H9 (cell line): ENCODE data around the gene SVOP. TPM values are rescaled to one million over a fixed set of nuclear protein-coding genes. Genes with fewer than 3 reads are reported as not detected.

Experiments used
- DNase-seq: peaks from one replicate; pipeline ENCODE4 v3.0.0-alpha.2; 2017
- H2AFZ ChIP-seq: one replicate; pipeline ENCODE4 v1.6.1; 2013; ENCODE audit warnings: mild to moderate bottlenecking, low read length, control low read depth, moderate library complexity
- H2AK5ac ChIP-seq: 2 replicates; pipeline ENCODE4 v1.6.1; 2013; ENCODE audit warnings: low read length, control low read depth, mixed read lengths; ENCODE audit not compliant: insufficient read length
- H2BK120ac ChIP-seq: one replicate; pipeline ENCODE4 v1.6.1; 2013; ENCODE audit warnings: low read depth, mild to moderate bottlenecking, low read length, control low read depth, inconsistent platforms; ENCODE audit not compliant: poor library complexity, severe bottlenecking
- H2BK12ac ChIP-seq: 2 replicates; pipeline ENCODE4 v1.6.1; 2013; ENCODE audit warnings: low read length, control low read depth, mixed read lengths, low read depth; ENCODE audit not compliant: insufficient read length
- H2BK15ac ChIP-seq: 2 replicates; pipeline ENCODE4 v1.6.1; 2013; ENCODE audit warnings: low read depth, low read length, control low read depth
- H2BK20ac ChIP-seq: one replicate; pipeline ENCODE4 v1.6.1; 2013; ENCODE audit warnings: low read depth, mild to moderate bottlenecking, low read length, control low read depth, inconsistent platforms; ENCODE audit not compliant: poor library complexity, severe bottlenecking
- H2BK5ac ChIP-seq: 2 replicates; pipeline ENCODE4 v1.6.1; 2013; ENCODE audit warnings: low read length, control low read depth, mixed read lengths; ENCODE audit not compliant: insufficient read length
- H3K14ac ChIP-seq: 2 replicates; pipeline ENCODE4 v1.6.1; 2013; ENCODE audit warnings: low read length, control low read depth; ENCODE audit not compliant: insufficient read depth
- H3K18ac ChIP-seq: 2 replicates; pipeline ENCODE4 v1.6.1; 2013; ENCODE audit warnings: low read depth, mild to moderate bottlenecking, mixed read lengths, low read length, control low read depth; ENCODE audit not compliant: insufficient read length
- H3K23ac ChIP-seq: 2 replicates; pipeline ENCODE4 v1.6.1; 2013; ENCODE audit warnings: low read length, control low read depth, mixed read lengths, low read depth; ENCODE audit not compliant: insufficient read length
- H3K23me2 ChIP-seq: 2 replicates; pipeline ENCODE4 v1.6.1; 2013; ENCODE audit warnings: low read depth, mild to moderate bottlenecking, mixed read lengths, low read length, control low read depth; ENCODE audit not compliant: insufficient read length, poor library complexity, severe bottlenecking
- H3K27ac ChIP-seq: 2 replicates; pipeline ENCODE4 v1.5.1; 2013; ENCODE audit warnings: low read length, control low read depth, mixed read lengths, low read depth; ENCODE audit not compliant: insufficient read length
- H3K27me3 ChIP-seq: 2 replicates; pipeline ENCODE4 v1.6.1; 2013; ENCODE audit warnings: low read length, control low read depth, inconsistent platforms; ENCODE audit not compliant: insufficient read depth
- H3K4ac ChIP-seq: 2 replicates; pipeline ENCODE4 v1.6.1; 2013; ENCODE audit warnings: low read depth, mild to moderate bottlenecking, control low read depth, inconsistent platforms, low read length, moderate library complexity
- H3K4me1 ChIP-seq: 2 replicates; pipeline ENCODE4 v1.6.1; 2013; ENCODE audit warnings: low read length, control low read depth, inconsistent platforms; ENCODE audit not compliant: insufficient read depth
- H3K4me2 ChIP-seq: 2 replicates; pipeline ENCODE4 v1.6.1; 2013; ENCODE audit warnings: low read length, control low read depth, mixed read lengths; ENCODE audit not compliant: insufficient read length, insufficient read depth
- H3K56ac ChIP-seq: 2 replicates; pipeline ENCODE4 v1.6.1; 2013; ENCODE audit warnings: low read depth, mild to moderate bottlenecking, mixed read lengths, low read length, control low read depth; ENCODE audit not compliant: insufficient read length
- H3K79me1 ChIP-seq: 2 replicates; pipeline ENCODE4 v1.6.1; 2013; ENCODE audit warnings: low read depth, mild to moderate bottlenecking, moderate library complexity, low read length, control low read depth, inconsistent platforms; ENCODE audit not compliant: insufficient read depth, poor library complexity, severe bottlenecking
- H3K79me2 ChIP-seq: 2 replicates; pipeline ENCODE4 v1.6.1; 2013; ENCODE audit warnings: low read length, control low read depth, inconsistent platforms; ENCODE audit not compliant: insufficient read depth
- H3K9ac ChIP-seq: 2 replicates; pipeline ENCODE4 v1.6.1; 2013; ENCODE audit warnings: low read length, control low read depth, mixed read lengths; ENCODE audit not compliant: insufficient read length; ENCODE audit errors: extremely low read depth
- H3K9me3 ChIP-seq: one replicate; pipeline ENCODE4 v1.6.1; 2013; ENCODE audit warnings: low read depth, low read length, inconsistent platforms; ENCODE audit not compliant: control insufficient read depth
- H3T11ph ChIP-seq: one replicate; pipeline ENCODE4 v1.6.1; 2013; ENCODE audit warnings: mild to moderate bottlenecking, low read length, control low read depth, inconsistent platforms
- H4K20me1 ChIP-seq: one replicate; pipeline ENCODE4 v1.6.1; 2013; ENCODE audit not compliant: control insufficient read depth, insufficient read length, insufficient read depth
- H4K5ac ChIP-seq: 2 replicates; pipeline ENCODE4 v1.6.1; 2013; ENCODE audit warnings: low read depth, mild to moderate bottlenecking, mixed read lengths, low read length, control low read depth; ENCODE audit not compliant: insufficient read length
- H4K8ac ChIP-seq: replicated peaks from 2 replicates; pipeline ENCODE4 v1.6.1; 2013; ENCODE audit warnings: low read length, control low read depth, mixed read lengths, low read depth; ENCODE audit not compliant: insufficient read length
- H4K91ac ChIP-seq: 2 replicates; pipeline ENCODE4 v1.6.1; 2013; ENCODE audit warnings: low read depth, mild to moderate bottlenecking, moderate library complexity, mixed read lengths, low read length, control low read depth; ENCODE audit not compliant: insufficient read length
- H3K27ac Mint-ChIP-seq, 3 experiments: 2 replicates in 2 of 3; 3 replicates in 1 of 3; pipeline ENCODE4 v1.8.0; 2020 to 2021; ENCODE audit warnings: mixed read lengths in 3 of 3, mild to moderate bottlenecking in 1 of 3, moderate library complexity in 1 of 3
- H3K27me3 Mint-ChIP-seq: 2 replicates; pipeline ENCODE4 v1.8.0; 2021; ENCODE audit warnings: low read depth, mild to moderate bottlenecking, moderate library complexity, mixed read lengths
- H3K36me3 Mint-ChIP-seq, 3 experiments: 2 replicates in 2 of 3; 3 replicates in 1 of 3; pipeline ENCODE4 v1.8.0; 2020 to 2021; ENCODE audit warnings: low read depth in 3 of 3, mixed read lengths in 3 of 3; ENCODE audit not compliant: insufficient read depth in 1 of 3
- H3K4me1 Mint-ChIP-seq, 2 experiments: 2 replicates each; pipeline ENCODE4 v1.8.0; 2020; ENCODE audit warnings: mixed read lengths in 2 of 2
- H3K4me3 Mint-ChIP-seq, 2 experiments: 2 replicates in 1 of 2; 3 replicates in 1 of 2; pipeline ENCODE4 v1.8.0; 2020 to 2021; ENCODE audit warnings: mild to moderate bottlenecking in 2 of 2, mixed read lengths in 2 of 2, moderate library complexity in 1 of 2
- H3K9me3 Mint-ChIP-seq, 2 experiments: 2 replicates in 1 of 2; 3 replicates in 1 of 2; pipeline ENCODE4 v1.8.0; 2020; ENCODE audit warnings: mild to moderate bottlenecking in 2 of 2, mixed read lengths in 2 of 2, moderate library complexity in 1 of 2
- CTCF ChIP-seq: fragments of 200-600 bp; sonication (generic); conservative IDR thresholded peaks from 3 replicates; pipeline ENCODE4 v1.8.0; 2021; ENCODE audit warnings: antibody characterized with exemption, mild to moderate bottlenecking
- WGBS: extraction: QIAGEN DNeasy Blood & Tissue Kit; methylation state at CpG from one replicate; pipeline ENCODE4 v1.1.7; 2013; ENCODE audit warnings: missing lambda C conversion rate, low lambda C conversion rate, mixed read lengths; ENCODE audit not compliant: insufficient read length; ENCODE audit errors: extremely low coverage; 5-methylcytosine and 5-hydroxymethylcytosine counted together
- total RNA-seq: library from RNA; stranded (reverse); gene quantifications from 2 replicates; pipeline ENCODE4 v1.2.1, GENCODE V29; 2021

Gene SVOP
- total RNA-seq, 1 experiment from 2014 or later: 0.15 TPM

- no peak overlapping the region for H2AK5ac ChIP-seq
- no peak overlapping the region for H2BK120ac ChIP-seq
- H3K56ac ChIP-seq: no peak overlapping the region
- H3K18ac ChIP-seq: no peak overlapping the region
- WGBS: no CpG with 5 or more reads among the region's 8 CpGs
- Mint-ChIP-seq H3K9me3 (peaks cover 2 to 7% of the 10 kb centered on the region in 2 experiments; a peak in 3 of 5 replicates), H3K36me3 (peaks cover 0 to 3% (median 0%) of the 10 kb centered on the region in 3 experiments; a peak in 2 of 7 replicates), H3K4me3 (no peak overlapping the region), H3K4me1 (no peaks in the 10 kb centered on the region), H3K27ac (no peak overlapping the region), H3K27me3 (peaks cover 10% of the 10 kb centered on the region)
- no peak overlapping the region for H3K23ac ChIP-seq
- H3K9me3 ChIP-seq: no peaks in the 10 kb centered on the region
- H3K79me2 ChIP-seq: no peaks in the 10 kb centered on the region
- H4K20me1 ChIP-seq: no peaks in the 10 kb centered on the region
- DNase-seq: no peak
- H2BK15ac ChIP-seq: no peak overlapping the region
- H3K27me3 ChIP-seq: no peaks in the 10 kb centered on the region
- no peak overlapping the region for H2BK5ac ChIP-seq
- H3T11ph ChIP-seq: no peak overlapping the region
- no peak overlapping the region for H4K8ac ChIP-seq
- H3K4me1 ChIP-seq: no peaks in the 10 kb centered on the region; the same call in 1 of the 2 replicates
- H3K79me1 ChIP-seq: no peaks in the 10 kb centered on the region
- no peak overlapping the region for H4K91ac ChIP-seq
- no peak overlapping the region for H3K9ac ChIP-seq
- no peak overlapping the region for H2AFZ ChIP-seq
- H3K23me2 ChIP-seq: no peaks in the 10 kb centered on the region
- H3K27ac ChIP-seq: no peak overlapping the region
- no peak for TF ChIP-seq CTCF
- no peak overlapping the region for H2BK20ac ChIP-seq
- H4K5ac ChIP-seq: no peak overlapping the region
- H2BK12ac ChIP-seq: no peak overlapping the region
- no peak overlapping the region for H3K4ac ChIP-seq
- no peak overlapping the region for H3K4me2 ChIP-seq
- no peak overlapping the region for H3K14ac ChIP-seq
Observed at GRCh38 chr12:108896336-108896735, 124.5 kb downstream of the SVOP start.
